ENCODE results near the gene FCGBP.

Gene FCGBP

GRCh38 chr19:39943586-39943985 is 9.2 kb upstream of the FCGBP start:
- DNase-seq = no peak

- no peak for DNase-seq
These were observed 7.9 kb upstream of the FCGBP start for GRCh38 chr19:39942366-39942730.

GRCh38 chr19:39941615-39942365 is 7.4 kb upstream of the FCGBP start:
- DNase-seq = no peak

GRCh38 chr19:39941151-39941550 is 6.7 kb upstream of the FCGBP start:
- DNase-seq = no peak

GRCh38 chr19:39940221-39940833 is 5.9 kb upstream of the FCGBP start:
- DNase-seq = no peak

GRCh38 chr19:39939556-39939955 is 5.1 kb upstream of the FCGBP start:
- DNase-seq = no peak

GRCh38 chr19:39937787-39938186 is 3.4 kb upstream of the FCGBP start:
- no peak for DNase-seq

GRCh38 chr19:39937094-39937720 is 2.8 kb upstream of the FCGBP start:
- peak; percentile 21 for DNase-seq

- DNase-seq = no peak
These were observed 2.2 kb upstream of the FCGBP start for GRCh38 chr19:39936622-39937021.

GRCh38 chr19:39936020-39936419 is 1.6 kb upstream of the FCGBP start:
- no peak for DNase-seq

GRCh38 chr19:39935364-39935661 is 879 bp upstream of the FCGBP start:
- DNase-seq = no peak

- no peak for DNase-seq
These were observed 4.7 kb downstream of the FCGBP start for GRCh38 chr19:39929750-39930149.

GRCh38 chr19:39928357-39928725 is 6.1 kb downstream of the FCGBP start:
- DNase-seq = no peak

- no peak for DNase-seq
These were observed 6.7 kb downstream of the FCGBP start for GRCh38 chr19:39927524-39928356.

- no peak for DNase-seq
These were observed 7.4 kb downstream of the FCGBP start for GRCh38 chr19:39927076-39927475.

- no peak for DNase-seq
These were observed 8.2 kb downstream of the FCGBP start for GRCh38 chr19:39926170-39926760.

GRCh38 chr19:39924952-39925351 is 9.5 kb downstream of the FCGBP start:
- DNase-seq = no peak

GRCh38 chr19:39924389-39924788 is 10.0 kb downstream of the FCGBP start:
- no peak for DNase-seq

GRCh38 chr19:39923862-39924261 is 10.6 kb downstream of the FCGBP start:
- no peak for DNase-seq

- DNase-seq = no peak
These were observed 14.5 kb downstream of the FCGBP start for GRCh38 chr19:39919976-39920375.

- DNase-seq = no peak
These were observed 16.2 kb downstream of the FCGBP start for GRCh38 chr19:39918183-39918651.

GRCh38 chr19:39917561-39918182 is 16.8 kb downstream of the FCGBP start:
- no peak for DNase-seq

Measured in activated CD4-positive, alpha-beta T cell treated with anti-CD3 and anti-CD28 coated beads for 1 hour (primary cell).